H1 (cell line): ENCODE results near the gene BMP4.

Source experiments
- CBX5 ChIP-seq: fragments of 300-800, 300-1000 bp; sonication (generic); IDR thresholded peaks from 2 replicates; pipeline ENCODE4 v1.7.1; 2016; ENCODE audit warnings: antibody characterized with exemption, low read length, low read depth
- CREB1 ChIP-seq: IDR thresholded peaks from 2 replicates; pipeline ENCODE4 v1.6.1; 2012; ENCODE audit warnings: inconsistent platforms
- EP300 ChIP-seq, 2 experiments: IDR thresholded peaks; 1 replicate in 1 of 2; 2 replicates in 1 of 2; pipeline ENCODE4 v1.6.1; 2011 to 2012; ENCODE audit warnings: low read depth in 2 of 2, low read length in 2 of 2, mild to moderate bottlenecking in 2 of 2, borderline replicate concordance in 1 of 2, inconsistent platforms in 1 of 2, moderate library complexity in 1 of 2
- EZH2 ChIP-seq: fragments of 200-600 bp; sonication (generic); IDR thresholded peaks from 2 replicates; pipeline ENCODE4 v1.7.1; 2012; ENCODE audit warnings: low read depth, mild to moderate bottlenecking, moderate library complexity, low read length, inconsistent platforms; ENCODE audit not compliant: severe bottlenecking
- FOSL1 ChIP-seq: IDR thresholded peaks from 2 replicates; pipeline ENCODE4 v1.6.1; 2011; ENCODE audit warnings: mild to moderate bottlenecking, low read depth, low read length, moderate library complexity; ENCODE audit not compliant: insufficient read depth
- MAFK ChIP-seq: IDR thresholded peaks from 2 replicates; pipeline ENCODE4 v1.6.1; 2012; ENCODE audit warnings: low read depth, mild to moderate bottlenecking, improper control_type of control experiment, low read length
- NRF1 ChIP-seq: IDR thresholded peaks from 2 replicates; pipeline ENCODE4 v1.6.1; 2011; ENCODE audit warnings: mild to moderate bottlenecking, low read depth, low read length, improper control_type of control experiment
- SP1 ChIP-seq: IDR thresholded peaks from 2 replicates; pipeline ENCODE4 v1.6.1; 2011; ENCODE audit warnings: low read depth, low read length
- ZNF274 ChIP-seq: IDR thresholded peaks from 2 replicates; pipeline ENCODE4 v1.7.0; 2012; ENCODE audit warnings: low read length, borderline replicate concordance; ENCODE audit errors: extremely low read depth
- TF ChIP-seq, protein P1 (sequence below), 3 experiments: IDR thresholded peaks; 1 replicate in 2 of 3; 2 replicates in 1 of 3; pipeline versions ENCODE4 v1.5.1 to v1.6.1; 2011; ENCODE audit warnings: low read length in 3 of 3, mild to moderate bottlenecking in 3 of 3, inconsistent platforms in 2 of 3, low read depth in 1 of 3, moderate library complexity in 1 of 3; ENCODE audit not compliant: insufficient read depth in 1 of 3; ENCODE audit errors: control extremely low read depth in 1 of 3

GRCh38 chr14:53946404-53947093 lies 10.1 kb downstream of the BMP4 start:
- TF ChIP-seq, protein P1, sequence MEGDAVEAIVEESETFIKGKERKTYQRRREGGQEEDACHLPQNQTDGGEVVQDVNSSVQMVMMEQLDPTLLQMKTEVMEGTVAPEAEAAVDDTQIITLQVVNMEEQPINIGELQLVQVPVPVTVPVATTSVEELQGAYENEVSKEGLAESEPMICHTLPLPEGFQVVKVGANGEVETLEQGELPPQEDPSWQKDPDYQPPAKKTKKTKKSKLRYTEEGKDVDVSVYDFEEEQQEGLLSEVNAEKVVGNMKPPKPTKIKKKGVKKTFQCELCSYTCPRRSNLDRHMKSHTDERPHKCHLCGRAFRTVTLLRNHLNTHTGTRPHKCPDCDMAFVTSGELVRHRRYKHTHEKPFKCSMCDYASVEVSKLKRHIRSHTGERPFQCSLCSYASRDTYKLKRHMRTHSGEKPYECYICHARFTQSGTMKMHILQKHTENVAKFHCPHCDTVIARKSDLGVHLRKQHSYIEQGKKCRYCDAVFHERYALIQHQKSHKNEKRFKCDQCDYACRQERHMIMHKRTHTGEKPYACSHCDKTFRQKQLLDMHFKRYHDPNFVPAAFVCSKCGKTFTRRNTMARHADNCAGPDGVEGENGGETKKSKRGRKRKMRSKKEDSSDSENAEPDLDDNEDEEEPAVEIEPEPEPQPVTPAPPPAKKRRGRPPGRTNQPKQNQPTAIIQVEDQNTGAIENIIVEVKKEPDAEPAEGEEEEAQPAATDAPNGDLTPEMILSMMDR (IDR thresholded peaks at IDR 0.05; ENCODE audit: control extremely low read depth in 1 of 3, insufficient read depth in 1 of 3, low read depth in 1 of 3, low read length in 3 of 3), result no peak
- peak; percentile 72 for TF ChIP-seq EZH2
- no peak for TF ChIP-seq NRF1
- no peak for TF ChIP-seq ZNF274
- TF ChIP-seq SP1, result no peak
- no peak for TF ChIP-seq EP300 (IDR thresholded peaks at IDR 0.05; ENCODE audit: borderline replicate concordance in 1 of 2, low read depth in 2 of 2, low read length in 2 of 2)
- no peak for TF ChIP-seq CREB1
- no peak for TF ChIP-seq MAFK
- TF ChIP-seq FOSL1, result no peak
- TF ChIP-seq CBX5, result no peak
